GM12878 (cell line): ENCODE measurements around the gene GALR1. TPM values are rescaled to one million over a fixed set of nuclear protein-coding genes. Genes with fewer than 3 reads are reported as not detected.
"Not testable (repeated sequence)": the region's sequence is repeated elsewhere in the genome, so short reads cannot be mapped to it uniquely, and the experiment has no call there.

Source experiments
- ATAC-seq: fragments of 200-7000 bp; cut with Tn5 transposase; 3 replicates; pipeline ENCODE4 v1.9.1; 2020; ENCODE audit warnings: mild to moderate bottlenecking, moderate library complexity
- BruUV-seq: library from RNA; stranded (reverse); fragments of 400-500 nt; replicated peaks from 2 replicates; lab custom pipeline; 2021; lab: Mats Ljungman, UMichigan
- CTCF ChIA-PET: fragments of 300-600 bp; sonication (Branson Sonifier 250); formaldehyde crosslinking; extraction: SDS; loops from one replicate; lab custom pipeline; 2021; ENCODE audit warnings: inconsistent platforms; lab: Yijun Ruan, JAX
- POLR2A ChIA-PET: fragments of 350-600 bp; formaldehyde crosslinking; extraction: SDS; loops from one replicate; lab custom pipeline; 2021; ENCODE audit warnings: inconsistent platforms; lab: Charles Lee
- RAD21 ChIA-PET: fragments of 300-600 bp; sonication (Branson Sonifier 250); formaldehyde crosslinking; loops from one replicate; lab custom pipeline; 2023; ENCODE audit warnings: antibody characterized with exemption; ENCODE audit not compliant: unreplicated experiment; lab: Charles Lee
- SMC1A ChIA-PET: fragments of 300-600 bp; sonication (Branson Sonifier 250); formaldehyde crosslinking; loops from one replicate; lab custom pipeline; 2023; ENCODE audit not compliant: unreplicated experiment, uncharacterized antibody; lab: Charles Lee
- DNase-seq: peaks from one replicate; pipeline ENCODE4 v3.0.0-alpha.2; 2011; ENCODE audit warnings: low read depth, low spot score
- FAIRE-seq: peaks from 3 replicates; lab custom pipeline; 2011; peaks lifted over from hg19 to GRCh38; lab: Jason Lieb, UNC
- H2AFZ ChIP-seq: 2 replicates; pipeline ENCODE4 v1.6.0; 2011; ENCODE audit warnings: low read depth, low read length, control low read depth; ENCODE audit not compliant: control insufficient read depth
- H3K27ac ChIP-seq: 2 replicates; pipeline ENCODE4 v1.5.1; 2011; ENCODE audit warnings: control low read depth; ENCODE audit not compliant: control insufficient read depth, insufficient read depth
- H3K27me3 ChIP-seq, 2 experiments: replicated peaks in 1 of 2; 2 replicates each; pipeline versions ENCODE4 v1.6.0 to v1.6.1; 2011; ENCODE audit warnings: low read length in 1 of 2; ENCODE audit not compliant: control insufficient read depth in 2 of 2, insufficient read depth in 2 of 2
- H3K36me3 ChIP-seq, 2 experiments: 2 replicates each; pipeline ENCODE4 v1.5.1; 2011; ENCODE audit warnings: low read length in 1 of 2; ENCODE audit not compliant: control insufficient read depth in 2 of 2, insufficient read depth in 2 of 2
- H3K4me1 ChIP-seq: 2 replicates; pipeline ENCODE4 v1.6.1; 2011; ENCODE audit warnings: mild to moderate bottlenecking, low read length, moderate library complexity, mixed read lengths; ENCODE audit not compliant: control insufficient read depth, insufficient read depth
- H3K4me2 ChIP-seq: 2 replicates; pipeline ENCODE4 v1.6.0; 2011; ENCODE audit warnings: control low read depth; ENCODE audit not compliant: control insufficient read depth, insufficient read depth
- H3K4me3 ChIP-seq: fragments of 200-600 bp; sonication (generic); 2 replicates; pipeline ENCODE4 v1.5.1; 2016
- H3K79me2 ChIP-seq: 2 replicates; pipeline ENCODE4 v1.6.0; 2011; ENCODE audit warnings: low read length; ENCODE audit not compliant: control insufficient read depth, insufficient read depth
- H3K9ac ChIP-seq: 2 replicates; pipeline ENCODE4 v1.8.0; 2011; ENCODE audit warnings: low read length, control low read depth, mixed read lengths; ENCODE audit not compliant: control insufficient read depth, insufficient read depth
- H3K9me3 ChIP-seq: replicated peaks from 3 replicates; pipeline ENCODE4 v1.5.1; 2011; ENCODE audit warnings: mild to moderate bottlenecking, low read length; ENCODE audit not compliant: control insufficient read depth, insufficient read depth
- H4K20me1 ChIP-seq: 2 replicates; pipeline ENCODE4 v1.6.0; 2011; ENCODE audit not compliant: control insufficient read depth, insufficient read depth
- DPF2 ChIP-seq: fragments of 450-650 bp; IDR thresholded peaks from 2 replicates; pipeline ENCODE4 v1.6.1; 2017; ENCODE audit warnings: mild to moderate bottlenecking
- NR2C2 ChIP-seq: IDR thresholded peaks from 2 replicates; pipeline ENCODE4 v1.6.1; 2011; ENCODE audit warnings: borderline replicate concordance, low read depth; ENCODE audit not compliant: control insufficient read depth, insufficient read length
- NRF1 ChIP-seq: conservative IDR thresholded peaks from 2 replicates; pipeline ENCODE4 v1.6.1; 2011; ENCODE audit warnings: mild to moderate bottlenecking, low read depth, low read length, improper control_type of control experiment
- PAX8 ChIP-seq: fragments of 450-650 bp; IDR thresholded peaks from 2 replicates; pipeline ENCODE4 v1.6.1; 2017; ENCODE audit warnings: mild to moderate bottlenecking, moderate library complexity
- RBBP5 ChIP-seq: fragments of 200-600 bp; sonication (generic); conservative IDR thresholded peaks from 2 replicates; pipeline ENCODE4 v1.6.1; 2016
- SUPT20H ChIP-seq: IDR thresholded peaks from 2 replicates; pipeline ENCODE4 v1.6.1; 2011; ENCODE audit warnings: low read depth, mild to moderate bottlenecking, low read length, moderate library complexity, borderline replicate concordance; ENCODE audit not compliant: control insufficient read depth
- ZBED1 ChIP-seq: IDR thresholded peaks from 2 replicates; pipeline ENCODE4 v1.6.1; 2016; ENCODE audit warnings: borderline replicate concordance
- WGBS: methylation state at CpG from one replicate; pipeline ENCODE4 v1.1.6; 2016; ENCODE audit warnings: low lambda C conversion rate; ENCODE audit not compliant: insufficient replicate concordance, insufficient coverage; ENCODE audit errors: missing lambda C conversion rate; 5-methylcytosine and 5-hydroxymethylcytosine counted together
- in situ Hi-C: fragments of 300-500 bp; cut with MboI; formaldehyde crosslinking; loops from 9 replicates; pipeline ENCODE4 v1.14.3; 2018; ENCODE audit warnings: mixed read lengths
- intact Hi-C: fragments of 100-400 bp; cut with micrococcal nuclease; formaldehyde crosslinking; loops from one replicate; pipeline ENCODE4 v1.14.2; 2022; ENCODE audit not compliant: unreplicated experiment
- polyA plus RNA-seq, 11 experiments: library from polyadenylated mRNA; depleted of rRNA in 4 of 11; unstranded in 6 of 11; stranded (reverse) in 5 of 11; fragments of >200 nt; fragmentation: Nextera tagmentation in 4 of 11; fragmentation: Illumina TruSeq in 1 of 11; extraction: Ambion mirVana in 4 of 11; extraction: Trizol in 1 of 11; gene quantifications; 1 replicate in 1 of 11; 2 replicates in 10 of 11; pipeline versions ENCODE4 v1.2.1 to v1.2.3, GENCODE V29; 2011 to 2016; ENCODE audit warnings: inconsistent platforms in 2 of 11, missing spikeins in 2 of 11, low read depth in 1 of 11
- total RNA-seq, 4 experiments: library from RNA; depleted of rRNA in 3 of 4; stranded (reverse); fragments of >200 nt in 3 of 4; fragmentation: Illumina TruSeq in 1 of 4; extraction: Trizol in 1 of 4; gene quantifications; 2 replicates each; pipeline versions ENCODE4 v1.2.1 to v1.2.3, GENCODE V29; 2013 to 2021
- TF ChIP-seq, protein P1 (sequence below): IDR thresholded peaks from 2 replicates; pipeline ENCODE4 v1.6.1; 2011; ENCODE audit warnings: mild to moderate bottlenecking, low read depth, low read length, moderate library complexity; ENCODE audit not compliant: insufficient replicate concordance
- TF ChIP-seq, protein P2 (sequence below): fragments of 450-650 bp; IDR thresholded peaks from 2 replicates; pipeline ENCODE4 v1.6.1; 2017; ENCODE audit warnings: mild to moderate bottlenecking, moderate library complexity

Gene GALR1
- total and polyA plus RNA-seq, 10 of the 15 experiments (the other 5 are each of a cell fraction or from before 2014, with no cell fraction given), result not detected

GRCh38 chr18:77234504-77235365, 14.9 kb upstream of the GALR1 start:
- WGBS, result 44% methylated on average over 16 of the region's 16 CpGs

GRCh38 chr18:77239285-77239684, 10.4 kb upstream of the GALR1 start:
- H3K79me2 ChIP-seq, RAD21 ChIA-PET, intact Hi-C loops, H3K4me3 ChIP-seq, FAIRE-seq, SMC1A ChIA-PET, ATAC-seq, H2AFZ ChIP-seq, H3K4me1 ChIP-seq, BruUV-seq, POLR2A ChIA-PET, H3K27ac ChIP-seq, in situ Hi-C loops, DNase-seq, H3K9me3 ChIP-seq, H3K9ac ChIP-seq, H4K20me1 ChIP-seq, H3K4me2 ChIP-seq, H3K36me3 ChIP-seq, H3K27me3 ChIP-seq: not testable (repeated sequence)
- WGBS, result 20% methylated on average over 5 of the region's 5 CpGs
- CTCF ChIA-PET, result interaction anchor here (1.9 kb wide), 1 partner anchor 28 kb away, joined by 7 read pairs; no protein-coding TSS in a partner anchor

More at GRCh38 chr18:77234504-77235365, 14.9 kb upstream of the GALR1 start:
- ChIA-PET CTCF (no interaction called here), POLR2A (no interaction called here), RAD21 (no interaction called here), SMC1A (no interaction called here)
- in situ Hi-C loops, result no loop called here
- Histone ChIP-seq H3K4me3 (no peak overlapping the region), H3K9me3 (peaks cover 3% of the 10 kb centered on the region; the same call in 1 of the 3 replicates), H3K27ac (no peak overlapping the region), H2AFZ (no peak overlapping the region), H3K79me2 (no peaks in the 10 kb centered on the region), H3K36me3 (no peaks in the 10 kb centered on the region), H4K20me1 (no peaks in the 10 kb centered on the region), H3K4me2 (no peak overlapping the region), H3K9ac (no peak overlapping the region), H3K27me3 (no peaks in the 10 kb centered on the region), H3K4me1 (no peaks in the 10 kb centered on the region)
- FAIRE-seq (no peak), DNase-seq (no peak), ATAC-seq (no peak)
- intact Hi-C loops, result no loop called here
- TF ChIP-seq, protein P1, sequence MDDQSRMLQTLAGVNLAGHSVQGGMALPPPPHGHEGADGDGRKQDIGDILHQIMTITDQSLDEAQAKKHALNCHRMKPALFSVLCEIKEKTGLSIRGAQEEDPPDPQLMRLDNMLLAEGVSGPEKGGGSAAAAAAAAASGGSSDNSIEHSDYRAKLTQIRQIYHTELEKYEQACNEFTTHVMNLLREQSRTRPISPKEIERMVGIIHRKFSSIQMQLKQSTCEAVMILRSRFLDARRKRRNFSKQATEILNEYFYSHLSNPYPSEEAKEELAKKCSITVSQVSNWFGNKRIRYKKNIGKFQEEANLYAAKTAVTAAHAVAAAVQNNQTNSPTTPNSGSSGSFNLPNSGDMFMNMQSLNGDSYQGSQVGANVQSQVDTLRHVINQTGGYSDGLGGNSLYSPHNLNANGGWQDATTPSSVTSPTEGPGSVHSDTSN, result no peak
- TF ChIP-seq NR2C2, result no peak
- TF ChIP-seq ZBED1, result no peak
- no peak for TF ChIP-seq RBBP5
- TF ChIP-seq DPF2, result no peak
- no peak for TF ChIP-seq SUPT20H
- no peak for TF ChIP-seq NRF1
- TF ChIP-seq, protein P2, sequence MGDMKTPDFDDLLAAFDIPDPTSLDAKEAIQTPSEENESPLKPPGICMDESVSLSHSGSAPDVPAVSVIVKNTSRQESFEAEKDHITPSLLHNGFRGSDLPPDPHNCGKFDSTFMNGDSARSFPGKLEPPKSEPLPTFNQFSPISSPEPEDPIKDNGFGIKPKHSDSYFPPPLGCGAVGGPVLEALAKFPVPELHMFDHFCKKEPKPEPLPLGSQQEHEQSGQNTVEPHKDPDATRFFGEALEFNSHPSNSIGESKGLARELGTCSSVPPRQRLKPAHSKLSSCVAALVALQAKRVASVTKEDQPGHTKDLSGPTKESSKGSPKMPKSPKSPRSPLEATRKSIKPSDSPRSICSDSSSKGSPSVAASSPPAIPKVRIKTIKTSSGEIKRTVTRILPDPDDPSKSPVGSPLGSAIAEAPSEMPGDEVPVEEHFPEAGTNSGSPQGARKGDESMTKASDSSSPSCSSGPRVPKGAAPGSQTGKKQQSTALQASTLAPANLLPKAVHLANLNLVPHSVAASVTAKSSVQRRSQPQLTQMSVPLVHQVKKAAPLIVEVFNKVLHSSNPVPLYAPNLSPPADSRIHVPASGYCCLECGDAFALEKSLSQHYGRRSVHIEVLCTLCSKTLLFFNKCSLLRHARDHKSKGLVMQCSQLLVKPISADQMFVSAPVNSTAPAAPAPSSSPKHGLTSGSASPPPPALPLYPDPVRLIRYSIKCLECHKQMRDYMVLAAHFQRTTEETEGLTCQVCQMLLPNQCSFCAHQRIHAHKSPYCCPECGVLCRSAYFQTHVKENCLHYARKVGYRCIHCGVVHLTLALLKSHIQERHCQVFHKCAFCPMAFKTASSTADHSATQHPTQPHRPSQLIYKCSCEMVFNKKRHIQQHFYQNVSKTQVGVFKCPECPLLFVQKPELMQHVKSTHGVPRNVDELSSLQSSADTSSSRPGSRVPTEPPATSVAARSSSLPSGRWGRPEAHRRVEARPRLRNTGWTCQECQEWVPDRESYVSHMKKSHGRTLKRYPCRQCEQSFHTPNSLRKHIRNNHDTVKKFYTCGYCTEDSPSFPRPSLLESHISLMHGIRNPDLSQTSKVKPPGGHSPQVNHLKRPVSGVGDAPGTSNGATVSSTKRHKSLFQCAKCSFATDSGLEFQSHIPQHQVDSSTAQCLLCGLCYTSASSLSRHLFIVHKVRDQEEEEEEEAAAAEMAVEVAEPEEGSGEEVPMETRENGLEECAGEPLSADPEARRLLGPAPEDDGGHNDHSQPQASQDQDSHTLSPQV, result no peak
- no peak for TF ChIP-seq PAX8
- BruUV-seq, result no TSS peak
